ENCODE results near the gene AGER.
"Not testable (repeated sequence)": the region's sequence is repeated elsewhere in the genome, so short reads cannot be mapped to it uniquely, and the experiment has no call there.

The AGER gene

DNA sequence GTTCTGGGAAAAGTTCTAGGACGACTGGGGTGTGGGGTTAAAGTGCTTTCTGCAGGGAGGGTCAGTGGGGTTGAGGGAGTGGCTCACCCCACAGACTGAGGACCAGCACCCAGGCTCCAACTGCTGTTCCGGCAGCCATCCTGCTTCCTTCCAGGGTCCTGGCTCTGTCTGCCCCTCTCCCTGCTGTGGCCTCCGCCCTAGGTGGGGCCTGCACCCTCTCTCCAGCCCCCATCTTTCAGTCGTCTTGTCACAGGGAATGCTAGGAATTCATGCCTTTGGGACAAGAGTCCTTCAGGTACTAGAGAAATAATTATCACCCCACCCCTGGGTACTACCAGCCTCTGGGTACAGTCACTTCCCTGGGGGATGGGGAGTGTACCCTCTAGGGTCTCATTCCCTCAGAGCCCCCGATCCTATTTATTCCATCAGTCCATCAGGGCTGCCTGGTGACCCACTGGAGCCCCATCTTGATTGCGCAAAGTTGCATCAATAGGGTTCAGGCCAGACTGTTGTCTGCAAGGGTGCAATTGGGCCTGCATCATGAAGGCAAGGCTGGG lies at the start of gene AGER:
AGER (minus strand) TSS at position 170 of the 557 bp plus-strand sequence; CDS start at position 139, 31 bp downstream.
- peak; percentile 56 for DNase-seq

DNA sequence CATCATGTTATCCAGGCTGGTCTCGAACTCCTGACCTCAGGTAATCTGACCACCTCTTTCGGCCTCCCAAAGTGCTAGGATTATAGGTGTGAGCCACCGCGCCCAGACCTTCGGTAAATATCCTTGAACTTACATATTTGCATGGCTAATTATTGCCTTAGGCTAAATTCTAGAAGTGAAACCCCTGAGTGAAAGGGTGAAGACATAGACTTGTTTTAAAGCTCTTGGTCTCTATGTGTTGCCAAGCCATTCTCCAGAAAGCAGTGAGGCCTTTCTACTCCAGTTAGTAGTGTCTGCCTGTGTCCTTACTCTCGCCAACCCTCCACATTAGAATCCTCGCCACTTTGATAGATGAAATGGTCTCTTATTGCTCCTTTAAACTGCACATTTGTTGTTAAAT lies 42.4 kb upstream of the AGER start:
- DNase-seq = no peak

DNA sequence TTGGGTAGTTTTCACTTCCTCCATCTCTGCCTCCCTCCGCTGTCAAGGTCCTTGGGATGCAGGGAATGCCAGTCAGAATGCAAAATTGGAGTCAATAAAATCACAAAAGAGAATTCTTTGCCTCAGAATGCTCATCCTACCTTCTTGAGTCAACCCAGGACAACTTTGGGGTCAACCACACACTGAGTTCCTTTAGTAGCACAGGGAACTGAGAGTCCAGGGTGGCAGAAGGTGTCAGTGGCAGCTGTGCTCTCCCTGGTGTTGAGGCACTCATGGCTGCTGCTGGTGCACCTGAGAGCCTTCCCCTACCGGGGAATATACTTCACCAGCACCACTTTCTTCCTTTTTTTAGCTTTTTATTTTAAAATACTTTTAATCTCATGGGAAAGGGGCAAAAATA lies 40.6 kb upstream of the AGER start:
- DNase-seq = no peak

DNA sequence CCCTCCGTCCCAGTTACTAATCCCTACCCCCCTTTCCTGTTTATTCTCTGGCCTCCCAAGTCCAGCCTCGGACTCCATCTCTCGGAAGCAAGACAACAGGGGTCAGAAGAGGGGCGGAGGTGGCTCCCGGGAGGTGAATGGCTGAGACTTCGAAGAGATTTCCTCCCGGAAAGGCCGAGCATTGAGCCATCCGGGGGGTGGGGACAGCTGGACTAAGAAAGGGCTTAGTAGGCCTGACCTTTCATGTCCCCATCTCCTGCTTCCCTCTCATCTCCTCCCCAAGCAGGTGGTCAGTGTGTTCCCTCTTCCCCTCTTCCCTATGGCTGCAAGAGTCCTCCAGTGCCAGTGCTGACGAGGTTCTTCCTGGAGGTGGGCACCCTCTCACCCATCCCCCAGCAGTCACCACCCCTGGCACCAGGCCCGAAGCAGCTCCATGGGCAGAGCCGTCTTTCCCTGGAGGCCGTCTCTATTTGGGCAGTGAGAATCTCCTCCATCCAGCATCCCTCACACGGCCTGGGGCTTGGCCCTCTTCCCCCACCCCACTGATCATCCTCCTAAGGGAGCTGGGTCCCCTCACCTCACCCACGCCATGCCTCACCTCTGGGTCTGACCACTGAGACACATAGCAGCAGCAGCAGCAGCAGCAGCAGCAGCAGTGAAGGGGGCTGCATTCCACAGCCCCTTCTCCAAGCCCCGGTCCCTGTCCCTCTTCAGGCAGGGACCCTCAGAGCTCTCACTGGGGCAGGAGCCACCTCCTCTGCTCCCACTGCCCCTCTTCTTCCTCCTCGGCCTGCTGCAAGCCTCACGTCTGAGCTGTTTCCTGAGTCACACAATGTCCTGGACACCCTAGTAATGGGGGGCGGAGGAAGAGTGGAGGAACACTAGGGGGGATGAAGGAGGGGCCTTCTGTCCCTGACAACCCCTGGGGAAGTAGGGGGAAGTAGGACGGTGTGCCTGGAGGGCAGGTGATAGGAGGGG lies 39.5 kb upstream of the AGER start, which contains the start of gene NOTCH4:
NOTCH4 (minus strand) TSS at position 810 of the 978 bp plus-strand sequence; CDS start at position 671, 139 bp downstream.
- no peak for DNase-seq

DNA sequence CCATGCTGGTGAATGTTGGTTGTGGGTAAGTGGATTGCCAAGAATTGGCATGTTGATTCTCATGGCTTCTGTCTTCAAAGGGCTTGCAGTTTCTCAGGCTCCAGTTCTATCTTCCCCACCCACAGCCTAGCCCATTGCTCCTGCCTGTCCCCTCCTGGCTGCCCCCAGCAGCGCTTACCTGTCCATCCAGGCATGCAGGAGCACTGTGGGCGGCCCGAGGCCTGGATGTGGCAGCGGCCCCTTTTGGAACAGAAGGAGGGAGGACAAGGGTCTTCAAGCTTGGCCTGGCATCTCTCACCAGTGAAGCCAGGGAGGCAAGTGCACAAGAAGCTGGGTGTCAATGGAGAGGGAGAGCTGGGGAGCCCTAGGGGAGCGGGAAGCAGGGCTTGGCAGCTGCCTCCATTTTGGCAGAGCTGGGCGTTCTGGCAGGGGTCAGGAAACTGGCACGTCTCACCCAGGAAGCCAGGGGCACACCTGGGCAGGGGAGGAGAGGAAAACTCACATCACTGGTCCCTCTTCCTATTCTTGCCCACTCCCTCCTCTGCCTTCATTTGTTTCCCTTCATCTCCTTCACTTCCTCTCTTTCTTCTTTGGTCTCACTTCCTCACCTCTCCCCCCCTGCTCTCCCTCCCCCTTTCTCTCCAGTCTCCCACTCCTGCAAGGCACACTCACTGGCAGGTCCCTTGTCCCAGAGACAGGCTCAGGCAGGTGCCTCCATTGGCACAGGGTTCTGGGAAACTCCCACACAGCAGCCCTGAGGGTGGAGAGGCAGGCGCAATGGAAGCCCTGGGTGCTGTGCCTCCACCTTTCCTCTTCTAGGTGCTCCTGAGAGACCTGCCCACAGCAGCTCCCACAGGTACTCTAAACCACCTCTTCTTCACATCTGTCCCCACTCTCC lies 38.5 kb upstream of the AGER start:
- no peak for DNase-seq

DNA sequence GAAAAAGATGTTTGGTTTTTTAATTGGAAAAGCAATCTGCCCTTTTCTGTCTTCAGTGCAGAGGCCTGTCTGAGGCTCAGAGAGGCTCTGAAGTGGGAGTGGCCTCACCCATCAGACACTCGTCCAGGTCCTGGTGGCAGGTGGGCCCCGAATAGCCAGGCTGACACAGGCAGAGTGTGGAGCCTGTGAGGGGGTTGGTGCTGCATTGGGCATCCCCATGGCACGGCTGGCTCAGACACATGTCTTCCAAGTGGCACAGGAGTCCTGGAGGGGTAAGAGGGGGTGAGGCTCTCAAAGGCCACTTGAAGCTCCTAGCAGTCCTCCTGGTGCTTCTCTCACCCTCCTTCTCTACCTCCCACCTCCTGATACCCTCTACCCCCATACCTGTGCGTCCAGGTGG lies 36.0 kb upstream of the AGER start:
- DNase-seq = no peak

DNA sequence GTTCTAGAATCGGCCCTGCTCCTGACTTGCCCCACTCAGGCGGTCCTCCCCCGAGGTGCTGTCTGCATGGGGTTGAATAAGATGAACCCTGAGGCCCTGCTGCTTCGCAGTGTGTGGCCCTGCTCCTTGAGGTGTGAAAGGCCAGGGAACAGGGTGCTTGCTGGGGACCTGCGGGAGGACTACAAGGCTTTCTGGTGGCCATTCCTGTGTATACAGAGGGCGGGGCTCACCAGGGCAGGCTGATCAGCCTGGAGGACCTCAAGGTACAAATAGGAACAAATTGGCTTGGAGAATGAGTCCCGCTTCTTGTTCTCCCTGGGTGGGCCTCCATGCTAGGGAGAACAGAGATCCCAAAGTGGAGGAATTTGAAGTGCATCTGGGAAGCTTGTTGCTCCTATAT lies 34.1 kb upstream of the AGER start:
- no peak for DNase-seq

DNA sequence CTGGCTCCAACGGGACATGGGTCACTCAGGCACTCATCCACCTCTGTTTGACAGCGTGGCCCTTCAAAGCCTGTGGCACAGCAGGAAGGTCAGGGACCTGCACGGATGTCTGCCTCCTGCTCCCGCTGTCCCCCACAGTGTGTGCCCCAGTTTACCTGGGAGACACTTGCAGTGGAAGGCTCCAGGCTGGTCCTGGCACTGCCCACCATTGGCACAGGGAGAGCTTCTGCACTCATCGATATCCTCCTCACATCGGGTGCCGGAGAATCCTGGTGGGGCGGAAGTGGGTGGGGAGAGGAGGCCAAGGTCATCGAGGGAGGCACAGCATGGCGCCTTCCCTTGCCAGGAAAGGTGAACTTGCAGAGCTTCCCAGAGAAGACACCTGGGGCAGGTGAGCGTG lies 32.9 kb upstream of the AGER start:
- DNase-seq = no peak

DNA sequence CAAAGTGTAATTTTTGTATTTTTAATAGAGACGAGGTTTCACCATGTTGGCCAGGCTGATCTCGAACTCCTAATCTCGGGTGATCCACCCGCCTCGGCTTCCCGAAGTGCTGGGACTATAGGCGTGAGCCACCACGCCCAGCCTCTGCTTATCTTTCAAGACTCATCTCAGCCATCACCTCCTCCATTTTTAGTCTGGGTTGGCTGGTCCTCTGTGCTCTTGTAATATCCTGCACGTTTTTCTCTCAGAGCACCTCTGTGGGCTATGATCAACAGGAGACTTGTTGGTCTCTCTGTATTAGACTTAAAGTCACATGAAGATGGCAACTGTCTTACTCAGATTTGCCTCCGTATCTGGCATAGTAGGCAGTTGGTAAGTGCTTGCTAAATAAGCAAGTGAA lies 32.2 kb upstream of the AGER start:
- no peak for DNase-seq

DNA sequence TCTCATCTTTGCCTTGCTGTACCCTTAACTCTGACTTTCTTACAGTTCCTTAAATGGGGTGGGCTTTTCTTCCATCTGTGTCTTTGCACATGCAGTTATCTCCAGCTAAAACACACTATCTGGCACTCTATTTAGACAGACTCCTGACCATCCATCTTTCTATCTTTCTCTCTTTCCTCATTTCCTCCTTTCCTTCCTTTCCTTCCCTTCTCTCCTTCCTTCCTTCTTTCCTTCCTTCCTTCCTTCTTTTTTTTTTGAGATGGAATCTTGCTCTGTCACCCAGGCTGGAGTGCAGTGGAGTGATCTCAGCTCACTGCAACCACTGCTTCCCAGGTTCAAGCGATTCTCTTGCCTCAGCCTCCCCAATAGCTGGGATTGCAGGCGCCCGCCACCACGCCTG lies 31.6 kb upstream of the AGER start:
- DNase-seq = no peak

DNA sequence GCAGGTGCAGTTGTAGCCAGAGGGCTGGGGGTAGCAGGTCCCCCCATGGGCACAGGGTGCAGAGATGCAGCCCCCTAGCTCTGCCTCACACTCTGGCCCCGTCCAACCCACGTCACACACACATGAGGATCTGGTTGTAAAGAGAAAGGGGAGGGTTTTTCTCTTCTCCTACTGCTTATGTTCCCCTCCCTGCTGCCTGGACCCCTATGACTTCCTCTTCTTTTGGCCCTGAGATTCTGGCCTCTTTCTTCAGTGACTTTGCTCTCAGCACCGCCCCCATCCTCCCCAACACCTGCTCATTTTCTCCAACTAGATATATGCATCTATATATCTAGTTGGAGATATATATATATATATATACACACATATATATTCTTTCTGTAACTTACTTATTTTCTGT lies 30.1 kb upstream of the AGER start:
- no peak for DNase-seq

DNA sequence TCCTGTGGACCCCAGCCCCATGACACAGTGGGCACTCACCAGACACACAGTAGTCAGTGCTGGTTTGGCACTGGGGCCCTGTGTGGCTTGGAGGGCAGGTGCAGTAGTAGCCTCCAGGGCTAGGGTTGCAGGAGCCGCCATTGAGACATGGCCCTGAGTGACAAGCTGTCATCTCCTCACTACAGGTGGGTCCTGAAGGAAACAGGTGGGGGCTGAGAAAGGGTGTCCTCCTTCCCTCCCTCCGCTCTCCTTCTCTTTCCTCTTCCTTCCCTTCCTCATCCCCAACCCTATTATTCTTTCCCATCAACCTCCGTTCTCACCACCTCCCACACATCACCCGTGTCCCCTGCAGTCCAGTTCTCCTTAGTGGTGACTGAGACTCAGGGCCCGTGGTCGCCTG lies 29.6 kb upstream of the AGER start:
- no peak for DNase-seq

DNA sequence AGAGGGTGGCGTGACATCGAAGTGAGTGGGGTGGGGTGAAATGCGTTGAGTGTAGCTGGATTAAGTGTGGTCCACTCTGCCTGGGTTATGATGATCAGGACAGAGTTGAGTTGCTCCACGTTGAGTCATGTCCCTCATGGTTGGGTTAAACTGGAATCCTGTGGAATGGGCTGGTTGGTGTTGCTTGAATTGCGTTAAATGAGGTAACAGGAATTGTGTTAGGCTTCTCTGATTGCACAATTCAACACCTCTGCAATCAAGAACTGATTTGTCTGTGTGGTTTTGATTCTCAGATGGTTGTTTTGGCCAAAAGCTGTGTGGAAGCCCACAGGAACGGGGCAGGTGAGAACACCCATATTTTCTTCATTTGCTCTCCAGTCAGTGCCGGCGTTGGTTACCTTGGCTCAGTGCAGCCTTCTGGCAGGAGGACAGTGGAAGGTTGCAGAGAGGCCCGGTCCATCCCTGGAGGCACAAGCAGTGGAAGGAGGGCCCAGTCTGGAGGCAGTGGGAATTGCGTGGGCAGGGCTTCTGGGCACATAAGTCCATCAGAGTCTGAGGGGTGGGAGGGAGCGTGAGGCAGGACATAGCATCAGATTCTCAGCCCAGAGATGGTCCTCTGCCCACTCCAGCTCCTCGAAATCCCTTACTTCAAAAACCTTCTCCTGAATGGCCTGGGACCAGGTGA lies 28.2 kb upstream of the AGER start:
- DNase-seq = no peak

DNA sequence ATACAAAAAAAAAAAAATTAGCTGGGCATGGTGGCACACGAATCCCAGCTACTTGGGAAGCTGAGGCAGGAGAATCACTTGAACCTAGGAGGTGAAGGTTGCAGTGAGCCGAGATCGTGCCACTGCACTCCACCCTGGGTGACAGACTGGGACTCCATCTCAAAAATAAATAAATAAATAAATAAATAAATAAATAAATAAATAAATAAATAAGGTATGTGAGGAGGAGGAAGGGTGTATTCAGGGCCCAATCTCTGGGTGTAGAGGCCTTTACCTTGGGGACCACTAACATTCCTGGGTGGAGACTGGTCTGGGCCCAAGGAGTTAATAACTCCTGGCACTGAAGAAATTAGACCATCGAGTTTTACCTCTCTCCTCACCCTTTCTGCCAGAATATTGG lies 27.4 kb upstream of the AGER start:
- not testable (repeated sequence) for DNase-seq

DNA sequence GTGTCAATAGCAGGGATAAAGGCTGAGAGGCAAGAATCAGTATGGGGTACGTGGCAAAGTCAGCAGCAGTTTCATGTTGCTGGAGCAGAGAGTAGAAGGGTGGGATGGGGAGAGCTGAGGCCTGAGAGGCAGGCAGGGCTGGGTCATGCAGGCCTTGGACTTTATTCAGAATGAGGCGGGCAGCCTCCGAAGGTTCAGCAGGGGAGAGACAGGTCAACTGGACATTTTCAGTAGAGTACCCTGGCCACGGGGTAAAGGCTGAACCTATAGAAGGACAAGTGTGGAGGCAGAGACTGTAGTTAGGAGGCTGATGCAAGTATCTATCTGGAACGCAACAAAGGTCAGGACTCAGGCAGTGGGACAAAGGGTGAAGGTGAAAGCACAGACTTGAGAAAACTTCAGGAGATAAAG lies 26.1 kb upstream of the AGER start:
- DNase-seq = no peak

DNA sequence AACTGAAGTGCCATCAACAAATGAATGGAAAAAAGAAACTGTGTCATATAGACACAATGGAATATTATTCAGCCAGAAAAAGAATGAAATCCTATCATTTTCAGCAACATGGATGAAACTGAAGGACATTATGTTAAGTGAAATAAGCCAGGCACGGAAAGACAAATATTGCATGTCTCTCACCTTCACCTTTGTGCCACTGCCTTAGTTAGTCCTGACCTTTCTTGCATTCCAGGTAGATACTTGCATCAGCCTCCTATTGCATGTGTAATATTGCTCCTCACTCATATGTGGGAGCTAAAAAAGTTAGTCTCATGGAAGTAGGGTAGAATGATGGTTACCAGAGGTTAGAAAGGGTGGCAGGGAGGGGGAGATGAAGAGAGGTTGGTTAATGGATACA lies 24.9 kb upstream of the AGER start:
- DNase-seq = no peak

DNA sequence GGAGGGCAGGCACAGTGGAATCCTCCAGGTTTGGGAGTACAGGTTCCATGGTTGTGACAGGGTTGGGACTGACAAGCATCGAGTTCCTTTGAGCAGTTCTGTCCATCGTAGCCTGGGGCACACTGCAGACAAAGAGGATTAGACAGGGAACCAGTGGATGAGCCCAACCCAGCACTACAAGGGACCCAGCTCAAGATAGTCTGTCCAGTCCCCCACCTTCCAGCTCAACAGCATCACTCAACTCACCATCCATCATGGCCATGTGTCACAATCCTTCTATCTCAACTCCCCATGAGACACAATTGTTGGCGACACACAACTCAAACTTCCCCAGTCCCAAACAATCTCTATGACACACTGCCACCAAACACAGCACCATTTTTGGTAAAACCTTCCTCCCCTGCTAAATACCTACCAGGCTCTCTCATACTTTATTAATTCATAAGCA lies 20.2 kb upstream of the AGER start:
- no peak for DNase-seq

DNA sequence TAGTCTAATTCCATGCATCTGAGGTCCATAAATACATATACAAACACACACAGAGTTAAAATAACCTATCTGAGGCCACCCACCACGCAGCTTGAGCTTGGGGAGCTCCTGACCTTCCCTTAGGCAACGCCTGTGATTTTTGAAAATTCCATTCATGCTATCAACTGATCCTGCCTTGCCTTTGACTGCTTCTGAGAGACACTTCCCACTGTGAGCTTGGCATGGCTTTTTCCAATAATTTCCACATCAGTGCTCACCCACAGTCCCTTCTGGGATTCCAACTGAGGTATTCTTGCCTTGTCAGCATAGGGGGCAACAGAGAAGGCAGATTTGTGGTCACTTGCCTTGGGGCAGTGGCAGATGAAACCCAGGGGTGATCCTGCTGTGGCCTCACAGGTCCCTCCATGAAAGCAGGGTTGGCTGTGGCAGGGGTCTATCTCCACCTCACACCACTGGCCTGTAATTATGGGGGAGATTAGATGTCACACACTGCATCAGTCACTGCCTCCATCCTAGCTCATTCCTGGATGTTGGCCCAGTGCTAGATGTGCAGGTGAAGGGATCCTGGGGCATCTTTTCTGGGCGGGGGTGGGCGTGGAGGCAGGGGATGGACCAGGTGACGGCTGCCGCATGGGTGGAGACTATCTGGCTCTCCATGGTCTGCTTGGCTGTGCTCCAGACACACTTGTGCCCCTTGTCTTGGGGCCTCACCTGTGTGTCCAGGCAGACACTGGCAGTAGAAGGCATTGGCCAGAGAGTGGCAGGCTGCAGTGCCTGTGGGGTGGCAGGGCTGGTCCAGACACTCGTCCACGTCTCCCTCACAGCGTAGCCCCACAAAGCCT lies 19.6 kb upstream of the AGER start:
- DNase-seq = no peak

DNA sequence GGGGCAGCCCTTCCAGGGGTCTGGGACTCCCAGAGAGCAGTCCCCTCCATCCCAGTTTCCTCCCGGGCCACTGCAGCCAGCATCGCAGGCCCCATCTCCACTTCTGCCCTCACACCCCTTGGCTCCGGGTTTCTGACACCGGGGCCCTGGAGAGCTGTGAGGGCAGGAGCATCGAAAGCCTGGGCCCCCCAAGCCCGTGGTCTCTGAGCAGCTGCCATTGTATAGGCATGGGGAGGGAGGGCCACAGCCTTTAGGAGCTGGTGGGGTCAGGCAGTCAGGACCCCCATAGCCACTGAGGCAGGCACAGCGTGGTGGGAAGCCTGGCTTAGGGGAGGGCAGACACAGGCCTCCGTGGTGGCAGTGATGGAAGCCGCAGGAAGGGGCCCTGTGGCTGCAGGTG lies 18.1 kb upstream of the AGER start:
- no peak for DNase-seq

DNA sequence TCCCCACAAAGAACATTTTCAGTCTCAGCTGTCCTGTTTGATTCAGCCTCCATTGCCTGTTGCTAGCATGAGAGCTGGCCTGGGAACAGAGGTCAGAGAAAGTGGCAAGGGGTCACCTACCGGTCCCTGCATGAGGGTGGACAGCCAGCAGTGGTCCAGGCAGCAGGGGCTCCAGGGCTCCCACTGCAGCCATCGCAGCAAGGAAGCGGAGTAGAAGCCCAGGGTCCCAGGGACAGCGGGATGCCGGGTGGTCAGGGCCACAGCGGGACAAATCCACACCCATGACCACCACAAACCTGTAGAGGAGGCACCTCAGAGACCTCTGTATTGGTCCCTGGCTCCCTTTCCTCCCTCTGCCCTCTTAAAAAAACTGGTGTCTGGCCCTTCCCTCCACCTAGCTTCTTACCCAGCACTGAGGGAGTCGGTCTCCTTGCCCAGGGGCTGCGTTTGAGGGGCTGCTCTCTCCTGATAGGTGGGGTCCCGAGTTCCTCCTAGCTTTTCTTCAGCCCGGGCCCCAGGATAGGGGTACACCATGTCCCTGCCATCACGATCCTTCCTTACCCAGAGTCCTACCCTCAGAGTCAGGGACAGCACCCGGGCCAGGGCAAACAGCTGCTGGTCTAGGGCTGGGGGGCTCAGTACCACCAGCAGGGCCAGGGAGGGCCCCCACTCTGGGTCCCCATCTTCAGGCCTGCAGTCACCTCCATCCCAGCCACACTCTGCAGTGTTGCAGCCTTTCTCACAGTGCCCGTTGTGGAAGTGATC lies 16.8 kb upstream of the AGER start:
- no peak for DNase-seq

DNA sequence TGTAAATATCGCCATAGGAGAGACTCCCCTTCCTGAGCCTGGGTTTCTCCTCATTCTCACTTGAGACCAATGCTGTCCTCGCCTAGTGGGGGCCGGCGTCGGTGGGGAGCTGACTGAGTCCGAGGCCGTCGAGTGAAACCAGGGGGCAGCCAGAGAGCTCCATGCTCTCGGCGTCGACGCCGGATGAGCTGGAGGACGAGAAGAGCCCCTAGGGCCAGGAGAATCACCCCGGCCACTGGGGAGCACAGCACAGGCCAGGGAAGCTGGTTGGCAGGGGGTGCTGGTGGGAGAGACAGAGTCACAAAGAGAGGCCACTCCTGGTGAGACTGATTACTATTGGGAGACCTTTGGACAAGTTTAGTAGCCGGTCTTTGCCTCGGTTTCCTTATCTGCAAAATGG lies 14.8 kb upstream of the AGER start:
- no peak for DNase-seq
